Measurements from ENCODE around the gene CCDC88C.

GRCh38 chr14:91229743-91230200 is 187.8 kb downstream of the CCDC88C start:
- TF ChIP-seq CTCF (IDR thresholded peaks at IDR 0.05; ENCODE audit: extremely low read depth in 1 of 2, insufficient read depth in 1 of 2, low read depth in 1 of 2, low read length in 2 of 2), result no peak
- TF ChIP-seq POLR2A (IDR thresholded peaks at IDR 0.05; ENCODE audit: low read depth, low read length), result no peak
- TF ChIP-seq EZH2 (IDR thresholded peaks at IDR 0.05; ENCODE audit: borderline replicate concordance, low read depth, low read length, severe bottlenecking), result no peak
- TF ChIP-seq MAX (IDR thresholded peaks at IDR 0.05; ENCODE audit: insufficient read depth, insufficient read length), result no peak
- TF ChIP-seq JUN (IDR thresholded peaks at IDR 0.05; ENCODE audit: borderline replicate concordance, insufficient read depth, insufficient read length, low read depth), result no peak
- no peak for TF ChIP-seq POLR2AphosphoS5 (IDR thresholded peaks at IDR 0.05; ENCODE audit: insufficient read depth, low read depth, low read length)
- no peak for TF ChIP-seq FOS (IDR thresholded peaks at IDR 0.05; ENCODE audit: borderline replicate concordance, insufficient read depth, low read length)
- no peak for TF ChIP-seq MYC (IDR thresholded peaks at IDR 0.05; ENCODE audit: low read depth, low read length)

Data from endothelial cell of umbilical vein (primary cell).